DMS 273 (cell line): Measurements from ENCODE around the gene ADGRB2.

Source experiments
- DNase-seq: peaks from one replicate; lab custom pipeline; 2025; ENCODE audit not compliant: unreplicated experiment; lab: John Stamatoyannopoulos, UW

Gene ADGRB2

DNA sequence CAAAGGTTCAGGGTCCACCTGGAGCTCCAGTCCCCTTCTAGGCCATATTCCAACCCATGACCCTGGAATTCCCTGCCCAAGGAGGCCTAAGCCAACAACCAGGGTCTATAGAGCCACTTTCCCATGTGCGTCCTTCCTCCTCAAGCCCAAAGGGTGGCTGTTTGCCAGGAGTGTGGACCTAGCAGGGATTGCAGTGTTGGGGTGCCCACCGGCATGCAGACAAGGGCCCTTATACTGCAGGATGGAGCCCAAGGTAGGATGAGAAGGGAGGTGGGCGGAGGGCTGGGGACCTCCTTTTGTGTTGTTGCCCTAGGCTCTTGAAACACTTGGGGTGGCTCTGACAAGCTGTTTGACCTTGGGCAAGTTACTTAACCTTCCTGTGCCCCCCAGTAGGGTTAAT, 19.7 kb upstream of the ADGRB2 start:
- no peak for DNase-seq

GRCh38 chr1:31782421-31783410, 18.6 kb upstream of the ADGRB2 start:
- no peak for DNase-seq

DNA sequence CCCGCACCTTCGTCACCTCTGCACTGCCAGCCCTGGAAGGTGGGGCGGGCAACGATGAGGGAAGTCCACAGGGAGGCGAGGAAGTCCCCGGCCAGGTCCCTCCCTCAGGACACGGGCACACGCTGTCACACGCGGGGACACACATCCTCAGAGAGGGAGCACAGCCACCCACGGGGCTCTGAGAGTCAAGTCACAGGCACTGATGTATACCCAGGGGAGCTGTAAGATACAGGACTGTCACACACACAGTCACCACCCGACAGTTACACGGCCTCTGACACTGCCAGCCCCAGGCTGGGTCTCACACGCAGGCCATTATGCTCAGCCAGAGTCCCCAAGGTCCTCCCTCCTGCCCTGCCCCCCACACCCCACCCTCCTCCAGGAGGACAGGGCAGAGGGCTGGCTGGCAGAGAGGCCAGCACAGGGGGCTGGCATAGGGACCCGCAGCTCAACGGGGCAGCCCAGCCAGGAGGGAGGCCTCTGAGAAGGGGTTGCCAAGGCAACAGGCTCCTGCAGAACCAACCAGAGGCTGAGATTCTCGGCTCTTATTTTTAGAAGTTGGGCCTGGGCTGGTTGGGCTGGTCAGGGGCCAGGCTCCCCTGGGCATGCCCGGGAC, 17.7 kb upstream of the ADGRB2 start:
- DNase-seq = peak; percentile 69

- no peak for DNase-seq
Measured at GRCh38 chr1:31781138-31781755, 17.1 kb upstream of the ADGRB2 start.

DNA sequence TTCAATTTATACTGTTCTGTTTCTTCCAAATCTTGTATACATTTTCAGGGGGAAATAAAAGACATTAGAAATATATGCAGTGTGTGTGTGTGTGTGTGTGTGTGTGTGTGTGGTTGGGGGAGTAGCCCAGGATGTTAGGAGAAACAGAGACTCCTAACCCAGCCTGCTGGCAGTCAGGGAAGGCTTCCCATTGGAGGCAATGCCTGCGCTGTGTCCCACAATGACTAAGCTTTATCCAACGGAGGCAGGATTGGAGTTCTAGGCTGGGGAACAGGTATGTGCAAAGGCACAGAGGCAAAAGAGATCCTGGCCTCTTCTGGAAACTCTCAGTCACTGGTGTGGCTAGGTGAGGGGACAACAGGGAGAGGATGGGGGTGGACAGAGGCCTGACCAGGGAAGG, 16.5 kb upstream of the ADGRB2 start:
- no peak for DNase-seq

DNA sequence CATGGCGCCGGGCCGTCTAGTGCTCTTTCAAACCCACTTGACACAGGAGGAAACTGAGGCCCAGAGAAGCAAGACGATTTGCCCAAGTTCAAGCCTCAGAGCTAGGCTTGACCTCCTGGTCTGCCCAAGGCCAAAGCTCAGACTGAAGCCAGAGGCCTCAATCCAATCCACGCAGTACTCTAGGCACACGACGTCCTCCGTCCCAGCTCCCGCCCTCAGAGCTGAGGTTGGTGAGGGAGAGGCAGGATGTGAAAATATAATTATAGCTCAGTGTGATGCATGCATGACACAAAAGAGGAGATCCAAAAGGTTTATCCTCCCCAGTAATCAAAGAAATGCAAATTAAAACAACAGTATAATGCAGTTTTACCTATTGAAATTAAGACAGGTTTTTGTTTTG, 15.5 kb upstream of the ADGRB2 start:
- DNase-seq = no peak

GRCh38 chr1:31778763-31779488, 14.8 kb upstream of the ADGRB2 start:
- DNase-seq = no peak

- DNase-seq = no peak
Measured at GRCh38 chr1:31776516-31776915, 12.4 kb upstream of the ADGRB2 start.

- no peak for DNase-seq
Measured at GRCh38 chr1:31776032-31776431, 11.9 kb upstream of the ADGRB2 start.

- DNase-seq = peak; percentile 64
Measured at GRCh38 chr1:31775210-31775999, 11.3 kb upstream of the ADGRB2 start.

GRCh38 chr1:31774495-31774894, 10.4 kb upstream of the ADGRB2 start:
- no peak for DNase-seq

DNA sequence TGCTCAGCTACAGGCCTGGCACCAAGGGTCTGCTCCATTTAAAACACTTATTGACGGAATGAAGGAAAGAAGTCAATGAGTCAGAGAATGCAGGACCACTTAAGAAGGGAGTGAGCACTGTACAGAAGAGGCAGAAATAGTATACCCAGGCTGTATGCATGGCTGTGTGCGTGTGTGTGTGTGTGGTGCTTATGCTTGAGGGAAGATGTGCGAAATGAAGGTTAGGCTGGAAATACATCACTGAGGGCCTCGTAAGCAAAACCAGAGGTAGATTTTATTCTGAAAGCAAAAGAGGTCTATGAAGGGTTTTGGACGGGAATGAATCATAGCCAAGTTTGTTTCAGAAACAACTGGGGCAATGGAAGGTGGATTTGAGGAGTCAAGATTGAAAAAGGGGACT, 9.7 kb upstream of the ADGRB2 start:
- no peak for DNase-seq

DNA sequence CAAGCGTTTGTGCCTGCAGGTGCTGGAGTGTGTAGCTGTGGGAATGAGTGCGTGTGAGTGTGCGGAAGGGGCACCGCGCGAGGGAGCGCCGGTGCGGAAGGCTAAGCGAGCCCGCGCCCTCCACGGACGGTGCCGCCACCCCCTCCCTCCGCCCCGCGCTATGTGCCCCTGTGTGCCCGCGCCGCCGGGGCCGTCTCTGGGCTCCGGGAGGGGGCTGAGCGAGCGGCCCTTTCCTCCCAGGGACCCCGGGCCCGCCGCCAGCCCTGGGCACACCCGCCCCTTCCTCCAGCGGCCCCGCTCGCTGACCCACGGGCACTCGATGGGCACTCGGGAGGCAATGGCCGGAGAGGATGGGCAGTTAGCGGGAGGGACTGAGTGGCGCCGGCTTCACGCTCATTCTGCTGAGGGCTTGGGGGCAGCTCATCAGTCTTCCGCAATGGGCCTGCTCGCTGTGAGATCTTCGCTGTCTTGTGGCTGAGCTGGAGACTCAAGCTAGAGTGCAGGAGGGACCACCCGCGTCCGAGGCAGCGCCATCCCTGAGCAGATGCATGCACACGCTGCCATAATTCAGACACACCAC, 8.6 kb upstream of the ADGRB2 start:
- no peak for DNase-seq

DNA sequence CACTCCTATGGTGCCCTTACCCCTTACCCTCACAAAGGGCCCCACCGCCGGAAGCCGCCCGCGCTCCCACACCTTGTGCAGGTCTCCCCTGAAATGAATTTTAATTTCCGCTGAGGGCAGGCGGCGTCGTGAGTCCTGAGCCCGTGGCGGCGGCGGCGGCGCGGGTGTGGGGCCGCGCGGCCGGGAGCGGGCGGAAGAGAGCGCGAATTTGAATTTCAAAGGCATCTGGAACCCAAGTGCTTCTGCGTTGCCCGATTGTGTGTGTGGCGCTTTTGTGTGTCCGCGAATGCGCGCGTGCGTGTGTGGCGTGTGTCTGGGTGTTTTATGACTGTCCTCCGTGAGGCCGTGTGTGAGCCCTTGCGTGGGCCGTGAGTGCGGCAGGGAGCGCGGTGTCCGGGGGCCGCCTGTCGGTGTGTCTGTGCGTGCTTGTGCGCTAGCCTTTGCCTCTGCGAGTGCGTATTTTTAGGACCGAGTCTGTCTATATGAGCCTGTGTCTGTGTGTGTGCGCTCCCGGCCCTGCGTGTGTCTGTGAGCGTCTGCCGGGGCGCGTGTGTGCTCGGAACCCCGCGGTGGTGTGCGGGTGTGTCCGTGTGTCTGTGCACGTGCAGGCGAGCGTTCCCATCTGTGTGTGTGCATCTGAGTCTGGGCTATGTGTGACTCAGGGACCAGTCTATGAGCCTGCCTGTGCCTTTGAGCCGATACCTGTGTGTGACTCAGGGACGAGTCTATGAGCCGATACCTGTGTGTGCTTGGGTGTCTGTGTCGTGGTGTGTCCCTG, 7.9 kb upstream of the ADGRB2 start:
- no peak for DNase-seq

DNA sequence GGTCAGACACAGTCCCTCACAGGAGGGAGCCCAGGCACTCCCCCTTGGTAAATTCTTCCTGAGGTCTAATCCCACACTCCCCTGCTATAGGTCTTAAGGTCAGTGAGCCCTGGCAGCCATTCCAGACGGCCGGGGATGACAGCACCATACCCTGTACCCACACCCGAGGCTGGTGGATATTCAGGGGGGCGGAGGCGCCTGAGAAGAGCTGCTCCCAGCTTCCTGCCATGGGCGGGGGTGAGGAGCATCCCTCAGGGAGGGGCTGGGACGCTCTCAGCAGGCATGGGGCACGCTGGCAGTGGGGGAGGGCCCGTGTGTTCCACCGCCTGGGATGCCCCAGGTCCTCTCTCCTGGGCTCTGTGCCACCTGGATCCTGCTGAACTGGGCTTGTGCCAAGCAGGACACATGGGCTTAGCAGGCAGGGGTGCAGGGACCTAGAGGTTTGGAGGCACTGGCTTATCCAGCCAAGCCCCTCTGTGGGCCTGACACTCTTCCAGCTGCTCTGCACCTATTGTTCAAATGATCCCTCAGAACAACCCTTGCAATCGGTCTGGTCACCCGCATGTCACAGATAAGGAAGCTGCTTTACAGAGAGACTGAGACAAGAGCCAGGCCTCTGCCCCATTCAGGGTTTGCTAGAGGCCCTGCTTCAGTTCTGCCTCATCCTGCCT, 5.7 kb upstream of the ADGRB2 start:
- peak; percentile 84 for DNase-seq

DNA sequence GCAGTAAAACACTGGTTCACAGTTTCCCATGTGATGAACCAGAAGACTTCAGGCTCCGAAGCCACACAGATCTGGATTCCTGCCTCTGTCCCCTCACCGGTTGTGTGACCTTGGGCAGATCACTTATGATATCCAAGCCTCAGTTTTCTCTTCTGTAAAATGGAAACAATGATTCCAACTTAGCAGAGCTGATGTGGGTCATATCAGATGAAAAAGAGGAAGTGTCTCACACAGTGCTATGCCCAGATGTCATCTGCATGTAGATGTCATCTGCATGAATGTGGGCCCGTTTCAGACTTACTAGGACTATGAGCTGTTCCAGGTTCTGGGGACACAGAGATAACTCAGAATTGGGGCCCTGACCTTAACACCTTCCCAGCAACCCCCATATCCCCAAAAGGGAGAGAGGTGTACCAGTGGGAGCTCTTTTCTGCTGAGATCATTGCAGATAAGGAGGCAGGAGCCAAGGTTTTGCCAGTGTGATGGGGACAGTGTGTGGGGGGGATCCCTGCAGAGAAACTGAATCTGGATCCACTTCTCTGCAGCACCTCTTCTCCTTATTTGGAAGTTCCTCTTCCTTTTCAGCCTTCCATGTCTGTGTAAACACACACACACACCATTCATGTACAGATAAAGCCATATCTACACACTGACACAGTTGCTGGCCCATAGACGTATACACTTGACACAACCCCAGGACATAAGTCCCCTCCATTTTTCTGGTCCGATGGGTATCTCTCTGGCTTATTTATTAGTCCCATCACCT, 5.0 kb upstream of the ADGRB2 start:
- no peak for DNase-seq

DNA sequence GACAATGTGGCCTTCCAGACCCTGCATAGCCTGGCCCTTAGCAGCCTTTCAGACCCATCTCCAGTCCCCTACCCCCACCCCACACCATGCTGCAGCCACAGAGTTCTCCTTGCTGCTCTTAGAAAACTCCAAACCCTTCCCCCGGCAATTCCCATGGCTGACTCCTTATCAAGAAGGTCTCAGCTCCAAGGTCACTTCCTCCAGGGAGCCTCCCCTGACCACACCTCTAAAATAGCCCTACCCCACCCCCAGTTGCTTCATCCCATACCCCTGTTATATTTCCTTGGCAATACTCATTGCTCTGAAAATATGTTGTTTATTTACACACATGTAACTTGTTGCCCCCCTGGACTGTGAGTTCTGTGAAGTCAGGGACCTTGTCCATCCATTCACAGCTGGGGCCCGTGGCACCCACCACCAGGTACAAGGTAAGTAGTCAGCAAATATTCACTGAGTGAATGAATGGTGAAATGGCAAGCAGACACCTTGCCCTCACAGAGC, 4.3 kb upstream of the ADGRB2 start:
- DNase-seq = no peak

DNA sequence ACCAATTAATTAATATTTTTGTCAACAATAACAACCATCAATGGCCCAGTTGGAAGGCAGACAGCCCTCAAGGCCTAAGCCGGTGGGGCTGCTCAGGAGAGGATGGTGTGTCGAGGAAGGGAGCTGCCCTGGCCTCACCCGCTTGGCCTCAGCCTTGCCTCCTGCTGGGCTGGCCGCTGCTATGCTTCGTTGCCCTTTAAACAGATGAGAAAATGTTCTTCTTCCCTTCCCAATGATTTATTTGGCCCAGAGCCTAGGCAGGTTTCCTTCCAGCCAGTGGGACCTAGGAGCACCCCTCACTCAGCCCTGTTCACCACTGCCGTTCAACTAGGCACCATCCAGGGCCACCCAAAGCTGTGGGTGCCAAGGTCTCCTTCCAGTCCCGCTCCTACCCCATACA, 3.1 kb upstream of the ADGRB2 start:
- DNase-seq = peak; percentile 38
